ENCODE measurements around the gene EFNA3. TPM values are rescaled to one million over a fixed set of nuclear protein-coding genes. Genes with fewer than 3 reads are reported as not detected.

The EFNA3 gene
- total RNA-seq: 1 to 10 TPM; 3.4 to 7.9 (median 7.2) TPM

- 0 to 1% methylated on average over 1 to 41 of the region's 59 CpGs for WGBS, 2 donors (ENCODE audit: low coverage in 1 of 2)
- Histone ChIP-seq H3K36me3 (no peaks in the 10 kb centered on the region), H3K27ac (peak within 1 kb of the TSS in 3 of 4 donors; percentile 15 to 43 (median 35)), H3K4me3 (peak within 1 kb of the TSS; percentile 25 to 56 (median 46)), H3K27me3 (peaks cover 49% of the 10 kb centered on the region), H3K9me3 (no peaks in the 10 kb centered on the region), H3K4me1 (peaks cover 37 to 57% (median 48%) of the 10 kb centered on the region in 4 donors)
- no peak for TF ChIP-seq EP300 (IDR thresholded peaks at IDR 0.05; ENCODE audit: low read depth)
- TF ChIP-seq CTCF (IDR thresholded peaks at IDR 0.05): no peak
- TF ChIP-seq POLR2A (IDR thresholded peaks at IDR 0.05): peak; percentile 19
- in situ Hi-C loops (cut with MboI; ENCODE audit: low pct_ligation_motif_present in 1 of 4, low pct_unique_long_range_greater_than_20kb in 1 of 4, low sequenced_read_pairs in 3 of 4) (no loop called here), intact Hi-C loops (cut with DNase I; ENCODE audit: low total_unique reads) (no loop called here)
- peak; percentile 88 for DNase-seq
Measured at GRCh38 chr1:155078469-155079209, at the start of gene EFNA3. Gene EFNA3, plus strand, starts transcription at chr1:155078837. Its CDS starts 105 bp downstream, at chr1:155078942.

GRCh38 chr1:155029513-155030242 lies 49.0 kb upstream of the EFNA3 start:
- Histone ChIP-seq H3K4me1 (no peaks in the 10 kb centered on the region), H3K4me3 (no peak overlapping the region), H3K36me3 (no peaks in the 10 kb centered on the region), H3K27me3 (no peaks in the 10 kb centered on the region), H3K27ac (no peak overlapping the region), H3K9me3 (no peaks in the 10 kb centered on the region)
- WGBS, 2 donors (ENCODE audit: low coverage in 1 of 2): 85 to 100% methylated on average over 2 to 16 of the region's 16 CpGs
- intact Hi-C loops (cut with DNase I; ENCODE audit: low total_unique reads) (no loop called here), in situ Hi-C loops (cut with MboI; ENCODE audit: low pct_ligation_motif_present in 1 of 4, low pct_unique_long_range_greater_than_20kb in 1 of 4, low sequenced_read_pairs in 3 of 4) (no loop called here)
- TF ChIP-seq POLR2A (IDR thresholded peaks at IDR 0.05) (no peak), EP300 (IDR thresholded peaks at IDR 0.05; ENCODE audit: low read depth) (no peak), POLR2AphosphoS5 (IDR thresholded peaks at IDR 0.05) (no peak), CTCF (IDR thresholded peaks at IDR 0.05) (no peak)
- DNase-seq: no peak

GRCh38 chr1:155030243-155030795 lies 48.3 kb upstream of the EFNA3 start:
- H3K27ac ChIP-seq: no peak overlapping the region
- H3K4me3 ChIP-seq: no peak overlapping the region
- H3K9me3 ChIP-seq: no peaks in the 10 kb centered on the region
- in situ Hi-C loops (cut with MboI; ENCODE audit: low pct_ligation_motif_present in 1 of 4, low pct_unique_long_range_greater_than_20kb in 1 of 4, low sequenced_read_pairs in 3 of 4) (no loop called here), intact Hi-C loops (cut with DNase I; ENCODE audit: low total_unique reads) (no loop called here)
- no peaks in the 10 kb centered on the region for H3K27me3 ChIP-seq
- DNase-seq: no peak
- no peaks in the 10 kb centered on the region for H3K36me3 ChIP-seq
- H3K4me1 ChIP-seq: no peaks in the 10 kb centered on the region
- TF ChIP-seq CTCF (IDR thresholded peaks at IDR 0.05): no peak
- TF ChIP-seq POLR2A (IDR thresholded peaks at IDR 0.05): no peak
- no peak for TF ChIP-seq EP300 (IDR thresholded peaks at IDR 0.05; ENCODE audit: low read depth)
- TF ChIP-seq POLR2AphosphoS5 (IDR thresholded peaks at IDR 0.05): no peak
- WGBS, 2 donors (ENCODE audit: low coverage in 1 of 2): 86 to 100% methylated on average over 1 to 15 of the region's 15 CpGs

GRCh38 chr1:155030899-155031298 lies 47.7 kb upstream of the EFNA3 start:
- WGBS, 2 donors (ENCODE audit: low coverage in 1 of 2): 67 to 87% methylated on average over 3 to 11 of the region's 11 CpGs
- no peak for TF ChIP-seq POLR2A (IDR thresholded peaks at IDR 0.05)
- no peak for TF ChIP-seq POLR2AphosphoS5 (IDR thresholded peaks at IDR 0.05)
- TF ChIP-seq CTCF (IDR thresholded peaks at IDR 0.05): no peak
- TF ChIP-seq EP300 (IDR thresholded peaks at IDR 0.05; ENCODE audit: low read depth): no peak
- intact Hi-C loops (cut with DNase I; ENCODE audit: low total_unique reads) (no loop called here), in situ Hi-C loops (cut with MboI; ENCODE audit: low pct_ligation_motif_present in 1 of 4, low pct_unique_long_range_greater_than_20kb in 1 of 4, low sequenced_read_pairs in 3 of 4) (no loop called here)
- Histone ChIP-seq H3K4me1 (no peaks in the 10 kb centered on the region), H3K27me3 (no peaks in the 10 kb centered on the region), H3K9me3 (no peaks in the 10 kb centered on the region), H3K4me3 (no peak overlapping the region), H3K27ac (no peak overlapping the region), H3K36me3 (no peaks in the 10 kb centered on the region)
- DNase-seq: no peak
